NCI-H1092 (cell line): Measurements from ENCODE around the gene ACSM6.

Experiments
- DNase-seq: peaks from one replicate; lab custom pipeline; 2025; lab: John Stamatoyannopoulos, UW

ACSM6 gene

DNA sequence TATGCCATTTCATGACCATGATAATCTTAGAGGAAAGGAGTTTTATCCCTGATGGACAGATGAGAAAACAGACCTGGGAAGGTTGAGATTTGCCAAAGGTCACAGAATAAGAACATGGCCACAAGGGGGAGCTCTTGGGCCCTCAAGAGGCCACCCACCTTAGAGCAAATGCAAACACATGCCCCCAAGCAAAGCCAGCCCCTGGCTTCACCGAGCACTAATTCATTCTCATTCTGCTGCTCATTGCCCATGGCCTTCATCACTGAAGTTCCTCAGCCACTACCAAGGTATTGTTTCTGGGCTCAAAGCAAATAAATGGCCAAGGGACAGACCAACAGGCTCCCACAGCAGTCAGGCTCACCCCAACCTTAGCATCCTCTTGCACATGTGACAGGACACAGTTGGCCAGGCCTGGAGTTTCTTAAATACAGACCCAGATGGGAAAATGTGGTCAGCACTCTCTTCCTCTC lies 52.6 kb downstream of the ACSM6 start:
- peak; percentile 37 for DNase-seq

GRCh38 chr10:95247200-95247880 lies 53.3 kb downstream of the ACSM6 start:
- DNase-seq, result no peak

GRCh38 chr10:95247881-95248583 lies 54.0 kb downstream of the ACSM6 start:
- no peak for DNase-seq

DNA sequence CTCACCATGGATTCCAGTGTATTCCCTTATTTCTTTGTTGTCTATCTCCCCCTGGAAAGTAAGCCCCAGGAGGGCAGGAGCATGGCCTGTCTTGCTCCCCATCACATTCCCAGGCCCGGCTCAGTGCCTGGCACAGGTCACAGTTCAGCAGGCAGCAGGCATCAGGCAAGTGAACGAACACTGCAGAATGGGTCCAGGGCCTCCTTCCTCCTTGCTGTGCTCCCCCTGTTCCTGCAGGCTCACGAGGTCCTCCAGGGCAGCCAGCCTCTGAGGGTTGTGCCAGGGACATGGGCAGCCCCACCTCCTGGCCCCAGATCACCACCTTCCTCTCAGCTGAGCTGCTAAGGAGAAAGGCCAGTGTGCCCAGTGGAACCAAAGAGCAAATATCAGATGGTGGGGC lies 55.0 kb downstream of the ACSM6 start:
- DNase-seq, result no peak

DNA sequence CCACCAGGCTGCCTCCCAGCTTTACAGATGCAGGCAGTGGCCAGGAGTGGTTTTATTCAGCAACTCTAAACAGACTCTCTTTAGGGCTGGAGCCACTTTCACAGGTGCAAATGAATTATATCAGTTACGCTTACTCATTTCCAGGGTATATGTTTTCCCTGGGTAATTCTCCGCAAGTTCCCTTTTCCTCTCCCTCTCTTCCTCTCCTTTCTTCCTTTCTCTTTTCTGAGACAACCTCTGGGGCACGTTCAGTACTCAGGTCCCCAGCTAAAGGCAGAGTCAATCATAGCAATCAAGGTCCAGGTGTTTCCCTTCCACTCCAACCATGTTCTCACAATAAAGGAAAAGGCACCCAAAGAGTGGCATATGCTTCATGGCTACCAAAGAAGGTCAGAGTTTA lies 55.4 kb downstream of the ACSM6 start:
- no peak for DNase-seq

- DNase-seq, result no peak
These were observed 56.8 kb downstream of the ACSM6 start for GRCh38 chr10:95250856-95251255.

DNA sequence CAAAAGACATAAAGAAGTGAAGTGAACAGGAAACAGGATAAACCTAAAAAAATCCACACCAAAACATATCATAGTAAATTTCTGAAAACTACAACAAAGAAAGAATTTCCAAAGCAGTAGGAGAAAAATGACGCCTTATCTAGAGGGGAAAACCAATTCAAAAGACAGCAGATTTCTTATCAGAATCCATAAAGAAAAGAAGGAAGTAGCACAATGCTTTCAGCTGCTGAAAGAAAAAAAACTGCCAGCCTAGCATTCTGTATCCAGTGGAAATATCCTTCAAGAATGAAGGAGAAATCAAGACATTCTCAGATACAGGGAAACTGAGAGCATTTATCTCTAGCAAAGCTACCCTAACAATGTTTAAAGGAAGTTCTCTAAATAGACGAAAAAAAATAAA lies 59.0 kb downstream of the ACSM6 start:
- DNase-seq, result no peak

GRCh38 chr10:95253686-95254085 lies 59.6 kb downstream of the ACSM6 start:
- no peak for DNase-seq

- DNase-seq, result no peak
These were observed 60.6 kb downstream of the ACSM6 start for GRCh38 chr10:95254629-95255028.

- no peak for DNase-seq
These were observed 62.2 kb downstream of the ACSM6 start for GRCh38 chr10:95256268-95256667.

- DNase-seq, result no peak
These were observed 63.8 kb downstream of the ACSM6 start for GRCh38 chr10:95257849-95258248.

GRCh38 chr10:95260397-95260881 lies 66.4 kb downstream of the ACSM6 start:
- no peak for DNase-seq

DNA sequence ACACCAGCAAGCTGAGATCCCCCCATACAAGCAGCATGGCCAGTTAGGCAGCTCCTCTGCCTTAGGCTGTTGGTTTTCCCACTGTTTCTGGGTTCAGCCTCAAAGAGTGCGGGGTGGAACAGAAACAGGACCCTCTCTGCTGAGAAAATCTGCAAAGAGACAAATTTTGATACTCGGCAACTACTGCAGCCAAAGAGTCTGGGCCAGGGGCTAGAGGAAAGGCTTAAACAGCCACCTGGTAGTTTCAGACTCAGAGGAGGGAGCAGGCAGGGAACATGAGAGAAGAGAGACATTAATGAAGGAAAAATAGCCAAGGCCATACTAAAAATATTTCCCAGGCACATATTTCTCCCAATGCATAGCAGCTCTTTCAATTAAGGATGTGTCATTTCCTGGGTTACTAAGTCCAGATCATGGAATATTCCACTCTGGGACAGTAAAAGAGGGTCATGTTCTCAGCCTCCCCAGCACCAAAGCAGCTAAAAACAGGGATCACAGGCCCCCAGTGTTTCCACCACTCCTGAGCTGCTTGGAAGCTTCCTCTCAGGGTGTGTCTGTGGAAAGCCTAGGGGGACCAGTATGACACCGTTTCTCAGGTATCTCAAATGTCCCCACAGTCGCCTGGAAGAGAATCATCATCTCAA lies 67.0 kb downstream of the ACSM6 start:
- no peak for DNase-seq

- no peak for DNase-seq
These were observed 67.9 kb downstream of the ACSM6 start for GRCh38 chr10:95261926-95262325.

DNA sequence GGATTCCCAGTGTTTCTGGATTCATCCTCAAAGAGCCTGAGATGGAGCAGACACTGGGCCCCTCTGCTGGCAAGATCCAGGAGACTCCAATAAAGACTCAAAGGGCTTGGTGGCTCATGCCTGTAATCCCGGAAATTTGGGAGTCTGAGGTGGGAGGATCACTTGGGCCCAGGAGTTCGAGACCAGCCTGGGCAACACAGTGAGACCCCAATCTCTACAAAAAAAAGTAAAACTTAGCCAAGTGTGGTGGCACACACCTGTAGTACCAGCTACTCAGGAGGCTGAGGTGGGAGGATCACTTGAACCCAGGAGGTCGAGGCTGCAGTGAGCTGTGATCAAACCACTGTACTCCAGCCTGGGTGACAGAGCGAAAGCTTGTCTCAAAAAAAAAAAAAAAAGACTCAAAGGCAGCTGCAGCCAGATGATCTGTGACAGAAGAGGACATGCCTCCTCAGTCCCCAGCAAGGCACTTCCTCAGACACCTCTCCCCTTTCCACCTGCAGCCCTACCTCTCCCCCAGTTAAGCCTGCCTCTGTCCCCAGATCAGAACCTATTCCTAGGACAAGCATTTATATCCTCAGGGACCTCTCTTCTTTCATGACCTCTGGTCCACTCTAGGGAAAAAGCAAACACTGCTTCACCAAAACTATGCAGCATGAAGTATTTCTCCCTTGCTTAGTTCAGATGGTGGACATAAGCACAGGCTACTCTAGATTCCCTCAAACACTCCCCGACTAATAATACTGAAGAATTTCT lies 68.9 kb downstream of the ACSM6 start:
- DNase-seq, result no peak

DNA sequence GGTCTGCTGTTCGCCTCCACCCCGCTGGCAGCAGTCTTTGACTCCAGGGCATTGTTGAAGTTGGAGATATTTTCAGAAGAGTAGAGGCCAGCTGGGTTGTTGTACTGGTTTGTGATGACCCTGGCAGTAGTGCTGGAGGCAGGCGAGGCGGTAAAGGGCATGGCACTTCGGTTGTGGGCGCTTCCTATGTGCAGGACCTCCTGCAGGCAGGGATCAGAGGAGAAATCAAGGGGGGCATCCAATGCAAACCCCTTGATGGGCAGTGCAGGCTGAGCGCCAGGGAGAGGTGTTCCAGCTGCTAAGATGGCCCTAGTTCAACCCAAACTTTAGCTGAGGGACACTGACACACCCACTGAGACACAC lies 69.8 kb downstream of the ACSM6 start:
- no peak for DNase-seq

- DNase-seq, result no peak
These were observed 70.4 kb downstream of the ACSM6 start for GRCh38 chr10:95264227-95265051.

- DNase-seq, result no peak
These were observed 71.5 kb downstream of the ACSM6 start for GRCh38 chr10:95265572-95265971.

DNA sequence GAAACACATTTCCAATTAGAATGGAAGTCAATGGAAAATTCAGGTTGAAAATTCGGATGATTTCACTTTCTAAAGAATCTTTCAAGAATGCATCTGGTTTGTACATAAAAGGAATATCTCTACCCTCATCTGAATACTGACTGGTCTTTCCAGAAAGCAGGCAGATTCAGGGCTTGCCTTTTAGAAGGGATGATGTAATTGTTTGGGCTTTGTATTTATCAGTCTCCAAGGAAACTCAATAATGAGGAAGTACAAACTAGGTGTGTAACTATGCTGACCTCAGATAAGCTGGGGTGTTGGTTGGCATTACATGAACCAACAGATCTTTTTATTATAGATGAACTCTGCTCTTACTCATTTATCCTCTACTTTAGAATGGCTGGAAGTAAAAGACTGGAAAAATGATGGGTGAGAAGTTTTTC lies 72.6 kb downstream of the ACSM6 start:
- DNase-seq, result no peak

GRCh38 chr10:95267251-95267650 lies 73.2 kb downstream of the ACSM6 start:
- no peak for DNase-seq

GRCh38 chr10:95268438-95268837 lies 74.4 kb downstream of the ACSM6 start:
- no peak for DNase-seq
